Measurements from ENCODE around the gene CDK7.

DNA sequence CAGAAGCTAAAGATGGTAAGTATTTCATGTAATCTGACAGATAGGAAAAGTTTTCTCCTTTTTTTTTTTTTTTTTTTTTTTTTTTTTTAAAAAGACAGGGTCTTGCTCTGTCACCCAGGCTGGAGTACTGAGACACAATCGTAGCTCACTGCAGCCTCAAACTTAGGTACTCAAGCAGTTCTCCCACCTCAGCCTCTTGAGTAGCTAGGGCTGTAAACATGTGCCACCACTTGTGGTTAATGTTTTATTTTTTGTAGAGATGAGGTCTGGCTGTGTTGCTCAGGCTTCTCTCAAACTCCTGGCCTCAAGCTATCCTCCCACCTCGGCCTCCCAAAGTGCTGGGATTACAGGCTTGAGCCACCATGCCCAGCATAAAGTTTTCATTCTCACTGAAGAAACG, 17.8 kb downstream of the CDK7 start:
- TF ChIP-seq, protein P1, sequence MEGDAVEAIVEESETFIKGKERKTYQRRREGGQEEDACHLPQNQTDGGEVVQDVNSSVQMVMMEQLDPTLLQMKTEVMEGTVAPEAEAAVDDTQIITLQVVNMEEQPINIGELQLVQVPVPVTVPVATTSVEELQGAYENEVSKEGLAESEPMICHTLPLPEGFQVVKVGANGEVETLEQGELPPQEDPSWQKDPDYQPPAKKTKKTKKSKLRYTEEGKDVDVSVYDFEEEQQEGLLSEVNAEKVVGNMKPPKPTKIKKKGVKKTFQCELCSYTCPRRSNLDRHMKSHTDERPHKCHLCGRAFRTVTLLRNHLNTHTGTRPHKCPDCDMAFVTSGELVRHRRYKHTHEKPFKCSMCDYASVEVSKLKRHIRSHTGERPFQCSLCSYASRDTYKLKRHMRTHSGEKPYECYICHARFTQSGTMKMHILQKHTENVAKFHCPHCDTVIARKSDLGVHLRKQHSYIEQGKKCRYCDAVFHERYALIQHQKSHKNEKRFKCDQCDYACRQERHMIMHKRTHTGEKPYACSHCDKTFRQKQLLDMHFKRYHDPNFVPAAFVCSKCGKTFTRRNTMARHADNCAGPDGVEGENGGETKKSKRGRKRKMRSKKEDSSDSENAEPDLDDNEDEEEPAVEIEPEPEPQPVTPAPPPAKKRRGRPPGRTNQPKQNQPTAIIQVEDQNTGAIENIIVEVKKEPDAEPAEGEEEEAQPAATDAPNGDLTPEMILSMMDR (IDR thresholded peaks at IDR 0.05; ENCODE audit: low read depth, low read length, poor library complexity, severe bottlenecking), result no peak
- TF ChIP-seq EZH2phosphoT487 (IDR thresholded peaks at IDR 0.05; ENCODE audit: borderline replicate concordance, low read length), result no peak
